NCI-H128 (cell line): ENCODE results near the gene SGO2.
A peak's percentile ranks its signal among the peaks of the same experiment; 100 is the strongest.

Experiments used
- DNase-seq: peaks from one replicate; lab custom pipeline; 2025; ENCODE audit not compliant: unreplicated experiment; lab: John Stamatoyannopoulos, UW

The SGO2 gene

DNA sequence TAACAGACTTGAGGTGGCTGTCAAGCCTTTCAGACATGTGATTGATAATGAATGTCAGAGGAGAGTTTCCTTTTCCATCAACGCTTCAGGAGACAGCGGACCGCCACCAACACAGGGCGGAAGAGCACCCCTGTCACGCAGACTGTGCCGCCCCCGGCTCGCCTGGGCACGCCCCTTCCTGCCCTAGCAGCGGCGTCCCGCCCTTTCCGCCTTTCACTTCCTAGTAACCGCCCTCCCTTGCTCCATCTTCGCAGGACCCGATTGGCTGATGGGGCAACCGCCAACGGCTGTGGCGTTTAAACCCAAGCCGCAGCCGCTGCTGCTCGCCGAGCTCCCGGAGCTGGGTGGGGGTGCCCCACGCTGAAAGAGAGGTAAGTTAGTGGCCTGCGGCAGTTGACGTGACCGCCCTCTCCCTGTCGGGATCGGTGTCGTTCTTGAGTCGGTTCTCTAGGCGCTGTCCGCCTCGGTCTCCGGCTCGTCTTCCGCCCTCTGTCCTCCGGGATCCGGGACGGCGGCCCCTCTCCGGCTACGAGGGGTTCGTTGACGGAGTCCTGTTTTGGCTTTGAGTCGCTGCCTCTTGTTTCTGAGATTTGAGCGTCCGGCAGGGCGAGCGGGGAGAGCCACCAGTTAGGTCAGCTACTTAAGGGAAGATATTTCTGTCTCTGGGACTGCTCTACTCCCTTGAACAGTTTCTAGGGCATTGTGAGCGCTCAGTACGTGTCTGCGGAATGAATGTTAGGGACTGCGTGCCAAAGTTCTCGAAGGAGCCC, at the start of gene SGO2:
TSS of gene SGO2 (plus strand) at position 326 of the 770 bp plus-strand sequence. CDS start 6,769 bp downstream, outside the sequence.
- peak; percentile 70 for DNase-seq

- DNase-seq: no peak
These were observed 49.2 kb upstream of the SGO2 start for GRCh38 chr2:200476836-200477235.

- no peak for DNase-seq
These were observed 48.3 kb upstream of the SGO2 start for GRCh38 chr2:200477667-200478131.

DNA sequence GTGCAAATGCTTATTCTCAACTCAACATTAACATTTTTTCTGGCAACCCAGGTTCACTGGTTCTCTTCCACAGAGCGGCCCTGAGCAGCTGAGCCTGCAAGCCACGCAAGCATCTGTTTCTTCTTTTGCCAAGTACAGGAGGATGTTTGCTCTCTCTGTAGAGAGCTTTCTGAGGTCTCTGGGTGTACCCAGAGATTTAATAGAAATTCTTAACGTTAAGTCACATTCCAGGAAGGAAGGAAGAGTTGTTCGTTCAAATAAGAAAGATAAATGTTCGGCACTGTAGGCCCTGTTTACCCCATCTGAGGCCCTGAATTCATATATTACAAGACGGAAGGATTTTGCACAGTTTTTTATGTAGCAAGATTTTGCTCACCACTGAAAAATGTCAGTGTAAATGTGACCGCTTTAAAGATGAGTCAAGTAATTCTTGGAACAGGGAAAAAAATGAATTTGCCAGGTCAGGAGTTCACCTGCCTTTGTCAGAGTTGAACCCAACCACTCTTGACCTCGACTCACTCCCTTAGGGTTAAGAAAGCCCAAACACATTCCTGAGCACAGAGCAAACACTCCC, 46.2 kb upstream of the SGO2 start:
- no peak for DNase-seq

DNA sequence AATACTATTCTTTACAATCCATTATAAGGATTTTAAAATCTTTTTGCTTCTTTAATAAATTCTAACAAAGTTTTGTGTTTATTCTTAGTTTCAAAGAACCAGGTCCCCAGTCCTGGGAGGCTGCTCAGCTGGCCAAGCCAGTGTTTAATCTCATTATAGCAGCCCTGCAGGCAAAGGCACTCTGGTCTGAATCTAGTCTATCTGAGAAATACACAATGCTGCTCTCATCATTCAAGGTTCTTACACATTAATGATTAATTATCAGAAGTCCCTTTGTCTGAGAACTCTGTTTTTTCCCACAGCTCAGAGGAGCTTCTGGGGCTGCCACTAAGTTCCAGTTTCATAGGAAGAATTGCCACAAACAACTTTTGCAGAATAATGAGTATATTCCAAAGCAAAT, 43.8 kb upstream of the SGO2 start:
- DNase-seq: no peak

- no peak for DNase-seq
These were observed 42.2 kb upstream of the SGO2 start for GRCh38 chr2:200483729-200484198.

GRCh38 chr2:200484934-200485333, 41.1 kb upstream of the SGO2 start:
- no peak for DNase-seq

DNA sequence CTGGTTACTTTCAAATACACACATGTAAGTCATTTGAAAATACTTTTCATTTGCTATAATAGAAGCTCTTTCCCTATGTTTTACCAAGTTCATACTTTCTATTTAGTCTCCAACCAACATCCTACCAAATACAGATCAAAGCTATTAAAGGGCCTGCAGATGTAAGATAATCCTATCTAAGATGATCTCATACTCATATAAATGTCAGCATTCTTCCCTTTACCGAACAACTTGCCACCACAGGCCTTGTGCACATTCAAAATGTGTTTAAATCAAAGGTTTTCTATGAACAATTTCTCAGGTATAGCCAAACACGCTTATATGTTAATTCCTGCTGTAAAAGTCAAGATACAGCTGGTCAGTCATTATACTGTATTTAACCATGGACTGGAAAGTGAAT, 39.5 kb upstream of the SGO2 start:
- no peak for DNase-seq

- DNase-seq: no peak
These were observed 37.8 kb upstream of the SGO2 start for GRCh38 chr2:200488169-200488568.

GRCh38 chr2:200490001-200490400, 36.0 kb upstream of the SGO2 start:
- DNase-seq: no peak

DNA sequence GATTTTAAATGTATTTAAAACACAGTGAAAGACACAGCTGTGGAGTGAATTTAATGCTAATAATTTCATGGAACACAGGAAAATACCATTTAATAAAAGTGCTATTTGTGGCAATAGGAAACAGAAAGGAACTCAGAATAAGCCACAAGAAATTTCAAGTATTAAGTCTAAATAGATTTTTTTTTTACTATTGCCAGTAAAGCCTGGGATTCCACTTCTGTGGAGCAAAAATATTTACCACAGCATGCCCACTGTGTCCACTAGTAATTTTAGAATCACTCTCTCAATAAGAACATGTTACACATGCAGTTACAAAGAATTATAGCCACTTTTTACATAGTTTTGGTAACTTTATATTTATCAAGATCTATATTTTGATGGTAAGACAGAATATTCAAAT, 33.4 kb upstream of the SGO2 start:
- DNase-seq: no peak

- no peak for DNase-seq
These were observed 32.0 kb upstream of the SGO2 start for GRCh38 chr2:200494048-200494447.

DNA sequence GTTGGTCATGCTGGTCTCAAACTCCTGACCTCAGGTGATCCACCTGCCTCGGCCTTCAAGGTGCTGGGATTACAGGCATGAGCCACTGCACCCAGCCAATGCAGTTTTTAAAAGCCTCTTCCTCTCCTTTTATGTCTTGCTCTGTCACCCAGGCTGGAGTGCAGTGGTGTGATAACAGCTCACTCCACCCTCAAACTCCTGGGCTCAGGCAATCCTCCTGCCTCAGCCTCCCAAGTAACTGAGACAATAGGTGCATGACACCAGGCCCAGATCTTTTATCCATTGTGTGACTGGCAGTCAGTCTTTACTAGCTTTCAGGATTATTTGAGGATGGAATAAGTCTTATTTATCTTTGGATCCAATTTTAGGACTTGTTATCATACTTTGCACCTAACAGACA, 29.3 kb upstream of the SGO2 start:
- no peak for DNase-seq

DNA sequence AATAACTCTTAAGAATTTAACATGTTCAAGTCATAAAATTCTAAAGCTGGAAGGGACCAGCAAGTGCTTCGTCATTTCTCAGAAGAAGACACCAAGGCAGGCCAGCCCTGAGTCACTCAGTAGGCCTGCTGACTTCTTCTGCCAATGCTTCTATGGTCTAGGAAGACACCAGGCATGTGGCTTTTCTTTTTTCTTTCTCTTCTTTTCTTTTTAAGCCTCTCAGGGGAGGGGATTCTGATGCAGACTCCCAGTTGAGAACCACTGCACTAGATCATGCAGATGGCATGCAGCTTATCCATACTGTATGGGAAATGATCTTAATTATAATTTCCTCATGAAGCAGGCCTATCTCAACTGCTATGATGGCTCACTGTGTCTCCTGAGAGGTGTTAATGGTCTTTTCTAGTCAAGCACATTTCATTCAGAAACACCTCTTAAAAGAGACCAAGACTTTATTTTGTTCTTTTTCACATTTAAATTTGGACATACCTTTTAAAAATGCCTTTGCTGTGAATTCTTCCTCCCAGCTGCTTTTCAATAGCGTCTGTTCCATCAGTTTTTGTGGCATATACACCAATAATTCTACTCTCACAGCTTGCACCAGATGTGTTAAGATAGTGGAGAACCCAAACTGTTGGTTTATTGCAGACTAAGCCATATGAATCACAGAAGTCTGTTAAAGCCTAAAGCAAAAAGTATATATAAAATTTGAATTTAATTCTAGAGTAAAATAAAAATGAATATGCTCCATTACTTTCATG, 27.4 kb upstream of the SGO2 start:
- DNase-seq: no peak

DNA sequence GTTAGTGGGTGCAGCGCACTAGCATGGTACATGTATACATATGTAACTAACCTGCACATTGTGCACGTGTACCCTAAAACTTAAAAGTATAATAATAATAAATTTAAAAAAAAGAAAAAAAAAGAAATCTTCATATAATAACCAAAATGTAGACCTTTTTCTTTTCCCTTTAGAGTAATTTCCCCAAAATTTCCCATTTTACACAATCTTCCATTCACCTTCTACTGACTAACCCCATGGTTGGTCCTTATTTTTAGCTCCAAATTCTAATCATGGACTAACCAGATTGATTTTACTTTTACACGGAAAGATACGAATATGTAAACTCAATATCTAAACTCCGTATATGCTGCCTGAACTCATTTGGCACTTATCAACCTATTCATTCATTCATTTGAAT, 23.8 kb upstream of the SGO2 start:
- DNase-seq: no peak

DNA sequence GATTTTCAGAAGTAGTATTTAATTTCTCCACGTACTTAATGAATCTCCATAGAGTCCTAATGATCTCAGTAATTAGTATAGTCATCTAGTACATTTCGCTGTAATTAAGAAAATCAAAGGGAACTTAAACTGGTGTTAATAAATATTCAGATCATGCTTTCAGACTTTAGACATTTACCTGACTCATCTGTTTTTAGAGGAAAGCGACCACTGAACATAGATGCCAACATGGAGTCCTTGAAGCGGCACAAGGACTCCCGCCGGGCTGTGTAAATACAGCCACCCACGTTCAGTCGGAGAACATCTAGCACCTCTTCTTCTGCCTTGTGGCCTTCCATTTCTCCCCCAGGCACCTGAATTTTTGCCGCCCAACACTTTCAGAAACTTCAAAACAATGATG, 19.3 kb upstream of the SGO2 start:
- DNase-seq: no peak

GRCh38 chr2:200507179-200507578, 18.8 kb upstream of the SGO2 start:
- no peak for DNase-seq

- DNase-seq: no peak
These were observed 16.8 kb upstream of the SGO2 start for GRCh38 chr2:200509235-200509611.

DNA sequence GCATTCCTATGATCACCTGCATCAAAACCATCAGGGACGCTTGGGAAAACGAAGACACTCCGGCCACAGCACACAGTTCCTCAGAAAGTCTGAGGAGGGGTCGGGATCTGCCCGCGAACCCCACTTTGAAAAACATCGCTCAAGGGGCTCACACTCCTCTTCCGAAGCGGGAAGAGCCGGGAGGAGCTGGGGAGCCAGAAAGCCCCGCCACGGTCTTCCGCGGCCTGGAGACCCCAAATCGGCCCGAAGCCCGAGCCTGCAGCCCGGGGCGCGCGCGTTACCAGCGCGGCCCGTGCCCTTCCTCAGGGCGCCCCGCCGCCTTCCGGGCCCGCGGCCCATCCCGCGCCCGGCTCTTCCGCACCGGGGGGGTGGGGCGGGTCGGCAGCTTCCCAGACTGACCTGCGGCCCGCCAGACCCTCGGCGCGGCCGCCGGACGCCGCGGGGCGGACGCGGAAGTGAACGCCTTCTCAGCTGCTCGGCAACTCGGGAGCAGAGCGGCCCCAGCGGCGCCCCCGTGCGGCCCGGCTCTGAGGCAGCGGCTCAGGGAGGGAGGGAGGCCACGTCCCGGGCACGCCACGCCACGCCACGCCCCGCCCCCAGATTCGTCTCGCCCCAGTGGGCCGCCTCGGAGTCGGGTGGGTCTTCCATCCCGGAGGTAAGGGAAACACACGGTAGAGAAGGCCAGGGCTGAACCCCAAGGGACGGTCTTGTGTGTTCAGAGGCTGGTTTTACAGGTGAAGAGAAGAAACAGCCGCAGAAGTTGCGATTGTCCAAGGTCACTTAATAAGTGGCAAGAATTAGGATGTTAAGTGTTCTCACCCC, 16.2 kb upstream of the SGO2 start, which contains the start of gene KCTD18:
TSS of gene KCTD18 (minus strand) at position 457 of the 822 bp plus-strand sequence. CDS start 3,052 bp downstream, outside the sequence.
- DNase-seq: peak; percentile 3

DNA sequence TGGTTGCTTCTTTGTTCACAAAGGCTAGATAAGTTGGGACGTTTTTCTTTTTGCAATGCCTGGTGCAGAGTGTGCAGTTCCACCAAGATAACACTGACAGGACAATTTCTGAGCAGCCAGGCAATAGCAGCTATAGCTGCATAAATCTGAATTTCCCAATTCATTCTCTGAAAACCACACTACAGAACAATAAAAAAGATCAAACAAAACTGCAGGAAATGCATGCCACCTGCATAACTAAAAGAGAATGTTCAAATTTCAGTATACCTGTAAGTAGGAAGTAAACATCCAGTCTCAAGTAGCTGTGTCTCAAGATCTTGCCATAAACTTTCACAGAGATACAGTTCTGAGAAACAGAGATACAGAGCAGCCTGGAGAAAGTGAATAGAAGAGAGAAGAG, 10.9 kb upstream of the SGO2 start:
- no peak for DNase-seq

DNA sequence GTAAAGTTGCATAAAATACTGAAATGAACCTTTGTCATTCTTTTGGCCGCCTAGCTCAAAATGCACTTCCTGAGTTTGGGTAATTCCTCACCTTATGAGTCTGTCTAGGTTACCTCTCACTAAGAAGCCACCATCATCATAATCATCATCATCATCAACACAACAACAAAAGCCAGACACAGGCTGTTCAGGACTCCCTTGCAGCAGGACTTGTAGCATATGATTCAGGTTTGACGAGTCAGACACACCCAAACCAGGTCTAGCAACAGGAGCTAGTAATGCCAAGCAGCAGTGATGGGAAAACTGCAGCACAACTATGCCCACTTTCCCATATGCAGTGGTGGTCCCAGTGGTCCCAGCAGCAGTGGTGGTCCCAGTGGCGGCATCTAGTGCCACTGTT, 2.8 kb upstream of the SGO2 start:
- DNase-seq: no peak
